Astrocyte of the cerebellum (primary cell): Measurements from ENCODE around the gene ABAT.

Source experiments
- DNase-seq: peaks from one replicate; pipeline ENCODE4 v3.0.0-alpha.2; 2011; ENCODE audit warnings: low read depth
- H3K4me3 ChIP-seq: 2 replicates; pipeline ENCODE4 v1.5.1; 2011; ENCODE audit warnings: mild to moderate bottlenecking, low read depth, low read length, moderate library complexity
- in situ Hi-C: cut with HindIII; loops from 2 replicates; pipeline ENCODE4 v1.10.0; 2017; ENCODE audit warnings: low sequenced_read_pairs
- TF ChIP-seq, protein P1 (sequence below): IDR thresholded peaks from 2 replicates; pipeline ENCODE4 v1.5.1; 2012; ENCODE audit warnings: low read length, low read depth, moderate library complexity, mild to moderate bottlenecking; ENCODE audit errors: missing control alignments

Gene ABAT

DNA sequence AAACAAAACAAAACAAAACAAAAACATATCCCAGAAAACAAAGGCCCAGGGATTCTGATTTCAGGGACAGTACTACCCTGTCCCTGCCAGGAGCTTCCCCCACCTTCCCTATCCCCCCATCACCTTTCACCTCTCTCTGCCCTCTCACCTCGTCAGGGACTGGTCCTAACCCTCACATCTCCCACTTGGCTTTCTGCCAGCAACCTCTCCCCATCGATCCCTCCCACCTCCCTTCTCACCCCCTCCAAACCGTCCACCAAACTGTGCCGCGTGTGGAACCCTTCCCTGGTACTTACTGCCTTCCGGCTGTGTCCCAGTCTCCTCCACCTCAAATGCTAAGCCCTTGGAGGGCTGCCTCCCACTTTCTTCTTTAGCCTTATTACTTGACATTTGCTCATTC, 86.7 kb downstream of the ABAT start:
- TF ChIP-seq, protein P1, sequence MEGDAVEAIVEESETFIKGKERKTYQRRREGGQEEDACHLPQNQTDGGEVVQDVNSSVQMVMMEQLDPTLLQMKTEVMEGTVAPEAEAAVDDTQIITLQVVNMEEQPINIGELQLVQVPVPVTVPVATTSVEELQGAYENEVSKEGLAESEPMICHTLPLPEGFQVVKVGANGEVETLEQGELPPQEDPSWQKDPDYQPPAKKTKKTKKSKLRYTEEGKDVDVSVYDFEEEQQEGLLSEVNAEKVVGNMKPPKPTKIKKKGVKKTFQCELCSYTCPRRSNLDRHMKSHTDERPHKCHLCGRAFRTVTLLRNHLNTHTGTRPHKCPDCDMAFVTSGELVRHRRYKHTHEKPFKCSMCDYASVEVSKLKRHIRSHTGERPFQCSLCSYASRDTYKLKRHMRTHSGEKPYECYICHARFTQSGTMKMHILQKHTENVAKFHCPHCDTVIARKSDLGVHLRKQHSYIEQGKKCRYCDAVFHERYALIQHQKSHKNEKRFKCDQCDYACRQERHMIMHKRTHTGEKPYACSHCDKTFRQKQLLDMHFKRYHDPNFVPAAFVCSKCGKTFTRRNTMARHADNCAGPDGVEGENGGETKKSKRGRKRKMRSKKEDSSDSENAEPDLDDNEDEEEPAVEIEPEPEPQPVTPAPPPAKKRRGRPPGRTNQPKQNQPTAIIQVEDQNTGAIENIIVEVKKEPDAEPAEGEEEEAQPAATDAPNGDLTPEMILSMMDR = no peak
- no peak overlapping the region for H3K4me3 ChIP-seq
- in situ Hi-C loops = no loop called here
- DNase-seq = no peak

DNA sequence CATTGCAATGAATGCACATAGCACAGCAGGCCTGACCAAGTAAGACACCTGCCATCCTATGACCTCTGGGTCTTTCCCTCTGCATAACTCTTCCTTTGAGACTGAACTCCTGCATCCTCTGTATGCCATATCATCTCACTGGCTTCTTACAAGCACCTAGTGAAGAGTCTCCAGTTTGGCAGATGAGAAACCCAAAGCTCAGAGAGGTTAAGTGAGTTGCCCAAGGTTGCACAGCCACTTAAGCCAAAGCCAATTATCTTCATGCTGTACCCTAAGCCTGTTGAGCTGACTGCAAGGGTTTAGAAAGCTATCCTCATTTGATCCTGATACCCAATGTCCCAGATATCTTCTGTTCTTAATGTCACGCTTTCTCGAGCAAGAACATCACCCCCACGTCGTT, 87.8 kb downstream of the ABAT start:
- in situ Hi-C loops = no loop called here
- no peak for DNase-seq
- H3K4me3 ChIP-seq = no peak overlapping the region
- TF ChIP-seq, protein P1 = no peak

DNA sequence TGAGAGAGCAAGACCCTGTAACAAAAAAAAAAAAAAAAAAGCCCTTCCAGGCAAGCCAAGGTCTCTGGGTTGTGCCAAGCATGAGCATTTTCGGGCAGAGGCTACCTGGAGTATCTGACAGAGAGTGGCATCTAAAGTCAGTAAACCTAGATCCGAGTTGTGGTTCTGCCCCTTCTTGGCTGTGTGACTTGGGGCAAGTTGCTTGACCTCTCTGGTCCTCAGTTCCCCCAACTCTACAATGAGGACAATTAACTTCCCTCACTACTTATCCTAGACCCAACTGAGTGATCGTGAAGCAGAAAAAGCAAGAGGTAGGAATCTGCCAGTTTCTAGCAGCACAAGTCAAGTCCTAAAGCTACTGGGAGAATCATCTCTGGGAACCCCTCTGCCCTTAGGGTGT, 88.7 kb downstream of the ABAT start:
- H3K4me3 ChIP-seq = no peak overlapping the region
- no peak for DNase-seq
- in situ Hi-C loops = no loop called here
- TF ChIP-seq, protein P1 = no peak

DNA sequence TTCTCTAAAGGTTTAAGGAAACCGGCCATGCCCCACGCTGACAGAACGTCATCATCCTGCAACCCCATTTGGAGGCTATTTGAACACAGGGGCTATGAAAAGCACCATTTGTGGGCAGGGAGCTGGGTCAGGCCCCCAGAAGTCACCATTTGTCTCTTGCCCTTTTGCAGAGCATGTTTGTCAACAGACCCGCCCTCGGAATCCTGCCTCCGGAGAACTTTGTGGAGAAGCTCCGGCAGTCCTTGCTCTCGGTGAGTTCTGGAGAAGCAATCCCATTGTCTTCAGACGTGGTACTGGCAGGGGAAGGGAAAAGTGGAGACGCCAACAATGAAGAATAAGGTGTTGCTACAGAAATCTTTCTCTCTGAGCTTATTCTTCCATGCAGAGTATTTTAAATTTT, 89.5 kb downstream of the ABAT start:
- in situ Hi-C loops = no loop called here
- TF ChIP-seq, protein P1 = no peak
- H3K4me3 ChIP-seq = no peak overlapping the region
- no peak for DNase-seq

DNA sequence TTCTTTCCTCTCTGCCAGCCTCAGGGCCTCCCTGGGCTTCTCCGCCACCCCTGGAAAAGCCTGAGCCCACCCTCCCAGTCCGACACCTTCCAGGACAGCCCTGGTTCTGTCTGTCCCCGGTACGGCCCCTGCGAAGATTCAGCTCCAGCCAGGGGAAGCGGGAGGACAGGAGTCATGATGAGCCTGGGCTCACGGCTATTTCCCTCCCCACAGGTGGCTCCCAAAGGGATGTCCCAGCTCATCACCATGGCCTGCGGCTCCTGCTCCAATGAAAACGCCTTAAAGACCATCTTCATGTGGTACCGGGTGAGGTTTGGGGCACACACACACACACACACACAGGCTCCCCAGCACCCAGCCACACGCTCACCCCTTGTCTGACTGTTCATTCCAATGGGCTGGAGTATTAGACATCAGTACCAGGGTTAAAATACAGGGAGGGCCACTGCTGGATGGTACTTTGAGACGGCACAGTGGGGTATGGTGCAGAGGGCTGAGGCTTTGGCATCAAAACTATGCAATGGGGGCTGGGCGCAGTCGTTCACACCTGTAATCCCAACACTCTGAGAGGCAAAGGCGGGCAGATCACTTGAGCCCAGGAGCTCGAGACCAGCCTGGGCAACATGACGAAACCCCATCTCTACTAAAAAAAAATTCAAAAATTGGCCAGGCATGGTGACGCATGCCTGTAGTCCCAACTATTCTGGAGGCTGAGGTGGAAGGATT, 90.3 kb downstream of the ABAT start:
- TF ChIP-seq, protein P1 = no peak
- DNase-seq = no peak
- in situ Hi-C loops = no loop called here
- H3K4me3 ChIP-seq = no peak overlapping the region

DNA sequence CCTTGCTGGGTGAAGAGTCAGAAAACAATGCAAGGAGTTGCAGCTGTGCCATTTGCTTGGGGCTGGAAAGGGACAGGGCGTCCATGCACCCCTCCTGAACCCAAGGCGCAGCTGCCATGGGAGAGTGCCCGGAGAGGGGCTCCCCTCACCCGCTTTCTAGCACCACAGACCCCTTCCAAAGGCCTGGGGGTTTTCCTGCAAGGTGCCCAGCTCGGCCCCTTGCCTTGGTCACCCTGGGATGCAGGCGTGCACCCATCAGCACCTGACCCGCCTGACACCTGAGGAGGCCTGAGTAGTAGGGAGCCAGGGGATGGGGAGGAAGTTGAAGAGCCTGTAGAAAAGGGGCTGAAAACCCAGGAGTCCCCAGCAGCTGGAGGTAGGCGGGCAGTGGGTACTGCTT, 92.8 kb downstream of the ABAT start:
- in situ Hi-C loops = no loop called here
- TF ChIP-seq, protein P1 = no peak
- DNase-seq = no peak

More for the DNA sequence above, 92.8 kb downstream of the ABAT start:
- no peak overlapping the region for H3K4me3 ChIP-seq
